ENCODE results near the gene PKN2. TPM values are rescaled to one million over a fixed set of nuclear protein-coding genes. Genes with fewer than 3 reads are reported as not detected.

The PKN2 gene
- total RNA-seq, 6 experiments from 2014 or later = 13.6 to 16.6 (median 15.0) TPM

DNA sequence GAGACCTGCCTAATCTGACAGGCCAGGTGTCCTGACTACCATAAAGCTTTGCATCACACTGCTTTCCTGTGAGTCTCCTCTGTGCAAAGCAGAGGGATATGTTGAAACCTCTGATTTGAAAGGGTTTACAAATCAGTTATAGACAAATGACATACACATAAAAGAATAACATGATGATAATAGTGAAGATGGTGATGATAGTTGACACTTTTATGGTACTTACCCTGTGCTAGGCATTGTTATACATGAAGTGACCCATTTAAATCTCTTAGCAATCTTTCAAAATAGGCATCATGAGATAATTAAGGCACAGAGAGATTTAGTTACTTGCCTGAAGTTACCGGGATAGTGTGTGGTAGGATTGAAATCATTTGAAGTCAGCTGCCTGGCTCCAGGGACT lies 34.1 kb upstream of the PKN2 start:
- no peak for TF ChIP-seq POLR2A (IDR thresholded peaks at IDR 0.05)
- TF ChIP-seq, protein P1, sequence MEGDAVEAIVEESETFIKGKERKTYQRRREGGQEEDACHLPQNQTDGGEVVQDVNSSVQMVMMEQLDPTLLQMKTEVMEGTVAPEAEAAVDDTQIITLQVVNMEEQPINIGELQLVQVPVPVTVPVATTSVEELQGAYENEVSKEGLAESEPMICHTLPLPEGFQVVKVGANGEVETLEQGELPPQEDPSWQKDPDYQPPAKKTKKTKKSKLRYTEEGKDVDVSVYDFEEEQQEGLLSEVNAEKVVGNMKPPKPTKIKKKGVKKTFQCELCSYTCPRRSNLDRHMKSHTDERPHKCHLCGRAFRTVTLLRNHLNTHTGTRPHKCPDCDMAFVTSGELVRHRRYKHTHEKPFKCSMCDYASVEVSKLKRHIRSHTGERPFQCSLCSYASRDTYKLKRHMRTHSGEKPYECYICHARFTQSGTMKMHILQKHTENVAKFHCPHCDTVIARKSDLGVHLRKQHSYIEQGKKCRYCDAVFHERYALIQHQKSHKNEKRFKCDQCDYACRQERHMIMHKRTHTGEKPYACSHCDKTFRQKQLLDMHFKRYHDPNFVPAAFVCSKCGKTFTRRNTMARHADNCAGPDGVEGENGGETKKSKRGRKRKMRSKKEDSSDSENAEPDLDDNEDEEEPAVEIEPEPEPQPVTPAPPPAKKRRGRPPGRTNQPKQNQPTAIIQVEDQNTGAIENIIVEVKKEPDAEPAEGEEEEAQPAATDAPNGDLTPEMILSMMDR (IDR thresholded peaks at IDR 0.05) = no peak
- DNase-seq (no peak), ATAC-seq (no peak)
- peaks cover 0 to 4% (median 0%) of the 10 kb centered on the region in 4 donors for H3K4me1 ChIP-seq
- no peaks in the 10 kb centered on the region for H3K27me3 ChIP-seq
- H3K36me3 ChIP-seq = no peaks in the 10 kb centered on the region
- intact Hi-C loops (cut with DNase I) = no loop called here
- no peak overlapping the region for H3K4me3 ChIP-seq
- no peaks in the 10 kb centered on the region for H3K9me3 ChIP-seq
- 77% methylated on average over 1 of the region's 1 CpG for WGBS (ENCODE audit: insufficient coverage, low coverage, low lambda C conversion rate, missing lambda C conversion rate)
- no peak overlapping the region for H3K27ac ChIP-seq

DNA sequence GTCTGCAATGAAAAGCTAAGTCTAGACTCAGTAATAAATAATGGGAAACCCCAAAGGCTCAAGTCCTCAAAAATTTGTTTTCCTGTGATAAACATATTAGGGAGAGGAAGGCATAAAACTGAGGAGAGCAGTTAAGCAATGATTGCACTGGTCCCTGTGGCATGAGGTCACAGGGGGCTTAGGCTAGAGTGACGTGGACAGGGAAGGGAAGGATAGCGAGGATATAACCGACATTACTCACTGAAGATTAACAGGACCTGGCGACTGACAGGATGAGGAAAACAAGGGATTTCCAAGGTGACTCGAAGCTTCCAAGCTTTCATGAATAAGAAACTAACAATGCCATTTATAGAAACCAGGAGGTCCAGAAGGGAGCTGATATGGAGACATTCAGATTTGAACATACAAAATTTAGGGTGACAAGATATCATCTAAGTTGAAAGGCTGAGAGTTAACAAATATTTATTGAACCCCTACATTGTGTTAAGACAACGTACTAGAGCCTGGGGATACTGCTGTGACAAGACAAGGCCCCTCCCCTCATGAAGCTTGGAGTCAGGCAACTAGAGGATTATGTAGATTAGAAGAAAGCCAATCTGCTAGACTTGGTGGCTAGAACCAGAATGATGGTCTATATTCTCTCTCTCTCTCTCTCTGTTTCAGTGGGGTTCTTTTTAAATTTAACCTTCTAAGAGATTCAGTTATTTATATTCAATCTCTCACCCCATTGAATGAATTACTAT lies 33.2 kb upstream of the PKN2 start:
- no peak overlapping the region for H3K27ac ChIP-seq
- intact Hi-C loops (cut with DNase I) = no loop called here
- no peak for TF ChIP-seq POLR2A (IDR thresholded peaks at IDR 0.05)
- TF ChIP-seq, protein P1 (IDR thresholded peaks at IDR 0.05) = no peak
- ATAC-seq (no peak), DNase-seq (no peak)
- no peaks in the 10 kb centered on the region for H3K27me3 ChIP-seq
- no peaks in the 10 kb centered on the region for H3K36me3 ChIP-seq
- 74% methylated on average over 6 of the region's 6 CpGs for WGBS (ENCODE audit: insufficient coverage, low coverage, low lambda C conversion rate, missing lambda C conversion rate)
- H3K9me3 ChIP-seq = no peaks in the 10 kb centered on the region
- H3K4me3 ChIP-seq = no peak overlapping the region
- H3K4me1 ChIP-seq = peaks cover 0 to 11% (median 0%) of the 10 kb centered on the region in 4 donors

DNA sequence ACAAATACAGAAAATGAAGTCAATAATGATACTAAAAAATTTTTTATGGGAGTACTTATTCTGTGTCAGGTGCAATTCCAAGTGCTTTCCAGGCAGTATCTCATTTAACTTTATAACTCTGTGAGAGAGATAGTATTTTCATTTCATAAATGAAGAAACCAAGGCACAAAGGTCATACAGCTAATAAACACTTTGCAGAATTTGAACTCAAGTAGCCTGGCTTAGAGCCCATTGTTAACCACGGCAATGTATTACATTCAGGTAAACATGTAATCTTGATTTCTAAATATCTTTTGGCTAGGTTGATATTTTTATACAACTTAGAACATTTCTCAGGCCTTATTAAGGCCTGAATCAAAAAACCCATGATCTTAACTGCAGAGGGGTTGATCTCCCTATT lies 28.9 kb upstream of the PKN2 start:
- DNase-seq = no peak
- Histone ChIP-seq H3K27me3 (no peaks in the 10 kb centered on the region), H3K36me3 (no peaks in the 10 kb centered on the region), H3K4me1 (peaks cover 0 to 11% (median 0%) of the 10 kb centered on the region in 4 donors), H3K27ac (peak overlapping the region in 1 of 3 donors; percentile 10), H3K9me3 (no peaks in the 10 kb centered on the region), H3K4me3 (no peak overlapping the region)
- ATAC-seq = peak; percentile 59 to 86 (median 82)
- WGBS (ENCODE audit: insufficient coverage, low coverage, low lambda C conversion rate, missing lambda C conversion rate) = 12% methylated on average over 1 of the region's 1 CpG
- TF ChIP-seq, protein P1 (IDR thresholded peaks at IDR 0.05) = no peak
- TF ChIP-seq POLR2A (IDR thresholded peaks at IDR 0.05) = no peak
- intact Hi-C loops (cut with DNase I) = no loop called here

DNA sequence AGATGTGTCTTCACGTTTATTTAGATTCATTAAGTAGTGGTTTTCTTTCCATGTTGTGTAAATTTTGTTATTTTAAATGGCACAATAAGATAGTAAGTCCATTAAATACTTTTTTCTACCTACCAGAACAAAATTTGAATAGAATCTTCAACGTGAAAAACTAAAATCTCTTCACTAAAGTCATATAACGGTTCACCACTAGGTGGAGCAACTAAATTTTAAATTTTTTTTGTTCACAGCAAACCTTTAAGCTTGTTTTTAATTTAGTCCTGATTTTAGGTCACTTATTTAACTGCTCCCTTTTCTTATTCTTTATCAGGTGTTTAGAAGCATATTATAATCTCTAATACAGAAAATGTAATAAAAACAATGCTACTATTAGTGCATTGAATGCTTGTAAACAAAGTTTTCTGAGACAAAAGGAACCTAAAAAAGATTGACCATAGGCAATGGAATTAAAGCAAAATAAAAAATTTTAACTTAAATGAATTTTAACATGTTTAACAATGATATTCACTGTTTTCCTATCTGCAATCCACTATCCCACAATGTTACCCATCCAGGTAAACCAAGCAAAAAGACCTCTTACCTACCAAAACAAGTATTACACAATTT lies 28.3 kb upstream of the PKN2 start:
- H3K4me3 ChIP-seq = no peak overlapping the region
- H3K9me3 ChIP-seq = no peaks in the 10 kb centered on the region
- DNase-seq = no peak
- no peaks in the 10 kb centered on the region for H3K36me3 ChIP-seq
- peak in 3 of 4 donors; percentile 57 to 73 (median 70) for ATAC-seq
- TF ChIP-seq, protein P1 (IDR thresholded peaks at IDR 0.05) = peak; percentile 49 to 73 (median 68)
- no peak for TF ChIP-seq POLR2A (IDR thresholded peaks at IDR 0.05)
- H3K27me3 ChIP-seq = no peaks in the 10 kb centered on the region
- H3K4me1 ChIP-seq = peaks cover 0 to 11% (median 0%) of the 10 kb centered on the region in 4 donors
- WGBS (ENCODE audit: insufficient coverage, low coverage, low lambda C conversion rate, missing lambda C conversion rate) = 2% methylated on average over 3 of the region's 3 CpGs
- H3K27ac ChIP-seq = peak overlapping the region in 1 of 3 donors; percentile 10
- intact Hi-C loops (cut with DNase I) = no loop called here

Data from right lobe of liver (tissue), 6 donors.